Ectodermal cell (in vitro differentiated cells): ENCODE data around the gene CAPN5.

Experiments
- H3K27ac ChIP-seq: 2 replicates; pipeline ENCODE4 v1.7.0; 2013; ENCODE audit warnings: mild to moderate bottlenecking, low read depth, low read length; ENCODE audit not compliant: insufficient read depth, poor library complexity, severe bottlenecking
- H3K27me3 ChIP-seq: 2 replicates; pipeline ENCODE4 v1.7.0; 2013; ENCODE audit warnings: mild to moderate bottlenecking, low read length; ENCODE audit not compliant: insufficient read depth, control insufficient read depth, poor library complexity, severe bottlenecking
- H3K36me3 ChIP-seq: one replicate; pipeline ENCODE4 v1.7.0; 2013; ENCODE audit warnings: low read length; ENCODE audit not compliant: control insufficient read depth, insufficient read depth
- H3K4me1 ChIP-seq: one replicate; pipeline ENCODE4 v1.7.0; 2013; ENCODE audit warnings: low read length; ENCODE audit not compliant: control insufficient read depth, insufficient read depth
- H3K4me3 ChIP-seq: 2 replicates; pipeline ENCODE4 v1.7.0; 2013; ENCODE audit warnings: low read depth, low read length, control low read depth; ENCODE audit not compliant: insufficient read depth
- H3K9me3 ChIP-seq: 2 replicates; pipeline ENCODE4 v1.7.0; 2013; ENCODE audit warnings: mild to moderate bottlenecking, low read length, moderate library complexity; ENCODE audit not compliant: control insufficient read depth
- WGBS, 2 experiments: methylation state at CpG; one replicate each; pipeline ENCODE4 v1.1.7; 2013; ENCODE audit warnings: missing lambda C conversion rate in 2 of 2; 5-methylcytosine and 5-hydroxymethylcytosine counted together

The CAPN5 gene

DNA sequence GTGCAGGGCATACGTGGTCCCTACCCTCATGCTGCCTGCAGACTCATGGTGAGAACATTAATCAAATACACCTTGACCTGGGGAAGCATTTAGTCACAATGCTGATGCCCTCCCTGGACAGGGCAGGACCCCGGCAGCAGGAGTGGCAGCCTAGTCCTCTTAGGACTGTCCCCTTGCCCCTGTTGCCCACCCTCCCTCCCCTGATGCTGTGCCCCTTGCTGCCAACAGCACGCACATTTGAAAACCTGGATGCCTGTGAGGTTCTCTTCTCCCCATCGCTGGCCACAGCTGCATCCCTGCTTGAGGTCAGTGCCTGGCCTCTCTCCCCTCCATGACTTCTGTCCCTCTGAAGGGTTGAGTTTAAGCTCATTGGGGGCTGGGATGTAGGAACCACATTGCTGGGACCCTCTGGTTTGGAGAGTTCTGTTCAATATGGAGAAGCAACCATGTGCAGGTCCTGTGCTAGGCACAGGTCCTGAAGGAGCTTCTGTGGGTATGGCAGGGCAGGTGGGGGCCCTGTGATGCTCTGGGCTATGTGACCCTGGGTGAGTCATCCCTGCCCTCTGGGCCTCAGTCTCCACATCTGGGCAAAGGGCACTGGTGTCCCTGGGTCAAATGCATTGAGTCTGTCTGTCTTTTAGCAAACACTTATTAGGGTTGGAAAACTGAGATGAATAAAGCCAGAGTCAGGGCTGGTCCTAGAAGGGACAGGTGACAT lies 92.6 kb downstream of the CAPN5 start:
- H3K36me3 ChIP-seq: no peaks in the 10 kb centered on the region
- no peak overlapping the region for H3K4me3 ChIP-seq
- no peak overlapping the region for H3K27ac ChIP-seq
- no peaks in the 10 kb centered on the region for H3K9me3 ChIP-seq
- WGBS, 2 experiments: 90 to 91% methylated on average over 4 of the region's 4 CpGs
- no peaks in the 10 kb centered on the region for H3K27me3 ChIP-seq
- H3K4me1 ChIP-seq: no peaks in the 10 kb centered on the region

DNA sequence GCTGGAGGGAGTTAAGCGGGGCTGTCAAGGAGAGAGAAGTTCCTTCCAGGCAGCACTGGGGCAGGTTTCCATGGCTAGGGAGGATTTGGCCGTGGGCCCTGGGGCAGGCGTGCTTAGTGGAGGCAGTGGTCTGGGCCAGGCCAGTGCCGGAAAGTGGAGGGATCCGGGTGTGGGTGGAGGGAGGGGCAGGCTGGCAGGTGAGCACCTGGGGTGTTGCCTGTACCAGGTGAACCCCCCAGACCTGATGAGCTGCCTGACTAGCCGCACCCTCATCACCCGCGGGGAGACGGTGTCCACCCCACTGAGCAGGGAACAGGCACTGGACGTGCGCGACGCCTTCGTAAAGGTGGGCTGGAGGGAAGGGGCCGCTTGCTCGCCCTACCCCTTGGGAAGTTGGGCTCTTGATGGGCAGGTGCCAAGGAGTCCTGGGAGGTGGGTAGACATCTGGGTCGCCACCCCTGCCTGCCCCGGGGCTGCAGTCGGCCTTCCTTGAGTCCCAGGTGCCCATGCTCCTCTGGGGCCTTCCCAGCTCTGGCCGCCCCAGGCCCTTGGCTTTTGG lies 93.2 kb downstream of the CAPN5 start:
- Histone ChIP-seq H3K4me1 (no peaks in the 10 kb centered on the region), H3K4me3 (no peak overlapping the region), H3K36me3 (no peaks in the 10 kb centered on the region), H3K9me3 (no peaks in the 10 kb centered on the region), H3K27me3 (no peaks in the 10 kb centered on the region), H3K27ac (no peak overlapping the region)
- WGBS, 2 experiments: 95% methylated on average over 20 of the region's 20 CpGs

DNA sequence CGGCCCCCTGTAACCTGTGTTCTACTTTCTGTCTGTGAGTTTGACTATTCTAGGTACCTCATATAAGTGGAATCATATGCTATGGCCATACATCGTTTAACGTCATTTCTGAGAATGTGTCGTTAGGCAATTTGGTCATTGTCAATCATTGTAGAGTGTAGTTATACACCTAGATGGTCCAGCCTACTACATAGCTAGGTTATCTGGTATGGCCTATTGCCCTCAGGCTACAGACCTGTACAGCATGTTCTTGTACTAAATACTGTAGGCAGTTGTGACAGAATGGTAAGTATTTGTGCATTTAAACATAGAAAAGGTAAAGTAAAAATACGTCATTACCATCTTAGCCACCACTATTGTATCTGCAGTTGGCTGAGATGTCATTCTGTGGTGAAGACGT lies 96.5 kb downstream of the CAPN5 start:
- WGBS, 2 experiments: 94% methylated on average over 6 of the region's 6 CpGs
- Histone ChIP-seq H3K36me3 (no peaks in the 10 kb centered on the region), H3K27me3 (no peaks in the 10 kb centered on the region), H3K4me1 (peaks cover 3% of the 10 kb centered on the region), H3K27ac (no peak overlapping the region), H3K4me3 (no peak overlapping the region), H3K9me3 (no peaks in the 10 kb centered on the region)

GRCh38 chr11:77165066-77165465 lies 98.3 kb downstream of the CAPN5 start:
- WGBS, 2 experiments: 92% methylated on average over 5 of the region's 5 CpGs
- no peaks in the 10 kb centered on the region for H3K9me3 ChIP-seq
- peaks cover 4% of the 10 kb centered on the region for H3K4me1 ChIP-seq
- H3K27me3 ChIP-seq: no peaks in the 10 kb centered on the region
- no peak overlapping the region for H3K27ac ChIP-seq
- H3K4me3 ChIP-seq: no peak overlapping the region
- no peaks in the 10 kb centered on the region for H3K36me3 ChIP-seq

GRCh38 chr11:77166021-77166420 lies 99.2 kb downstream of the CAPN5 start:
- 95 to 96% methylated on average over 8 of the region's 8 CpGs for WGBS, 2 experiments
- Histone ChIP-seq H3K4me1 (peaks cover 14% of the 10 kb centered on the region), H3K9me3 (no peaks in the 10 kb centered on the region), H3K4me3 (no peak overlapping the region), H3K27ac (no peak overlapping the region), H3K36me3 (no peaks in the 10 kb centered on the region), H3K27me3 (no peaks in the 10 kb centered on the region)

- WGBS, 2 experiments: 92% methylated on average over 9 of the region's 9 CpGs
- no peaks in the 10 kb centered on the region for H3K9me3 ChIP-seq
- H3K27ac ChIP-seq: no peak overlapping the region
- H3K4me1 ChIP-seq: peaks cover 24% of the 10 kb centered on the region
- no peaks in the 10 kb centered on the region for H3K36me3 ChIP-seq
- no peaks in the 10 kb centered on the region for H3K27me3 ChIP-seq
- no peak overlapping the region for H3K4me3 ChIP-seq
These were observed 100.4 kb downstream of the CAPN5 start for GRCh38 chr11:77167111-77167626.

- WGBS, 2 experiments: 91 to 93% methylated on average over 8 of the region's 8 CpGs
- Histone ChIP-seq H3K27me3 (no peaks in the 10 kb centered on the region), H3K9me3 (no peaks in the 10 kb centered on the region)
These were observed 101.0 kb downstream of the CAPN5 start for GRCh38 chr11:77167791-77168190.

DNA sequence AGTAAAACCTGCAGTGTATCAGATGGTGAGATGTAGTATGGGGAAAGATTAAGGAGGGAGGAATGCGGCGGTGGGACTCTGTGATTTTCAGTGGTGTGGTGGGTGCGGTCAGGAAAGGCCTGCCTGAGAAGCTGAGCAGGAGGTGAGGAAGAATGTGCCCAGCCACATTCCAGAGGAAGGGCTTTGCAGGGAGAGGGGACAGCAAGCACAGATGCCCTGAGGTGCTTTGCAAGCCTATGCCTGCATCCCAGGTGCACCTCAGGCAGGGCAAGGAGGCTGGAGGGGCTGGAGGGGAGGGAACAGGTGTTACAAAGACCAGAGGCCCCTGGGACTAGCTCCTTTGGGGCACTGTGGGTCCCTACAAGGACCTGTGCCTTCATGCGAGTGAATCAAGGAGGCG lies 103.3 kb downstream of the CAPN5 start:
- no peaks in the 10 kb centered on the region for H3K27me3 ChIP-seq
- peaks cover 41% of the 10 kb centered on the region for H3K4me1 ChIP-seq
- H3K27ac ChIP-seq: no peak overlapping the region
- WGBS, 2 experiments: 87 to 88% methylated on average over 5 of the region's 5 CpGs
- no peak overlapping the region for H3K4me3 ChIP-seq
- no peaks in the 10 kb centered on the region for H3K36me3 ChIP-seq
- H3K9me3 ChIP-seq: no peaks in the 10 kb centered on the region

More at GRCh38 chr11:77167791-77168190, 101.0 kb downstream of the CAPN5 start:
- Histone ChIP-seq H3K4me3 (no peak overlapping the region), H3K36me3 (no peaks in the 10 kb centered on the region), H3K4me1 (peaks cover 30% of the 10 kb centered on the region), H3K27ac (no peak overlapping the region)

DNA sequence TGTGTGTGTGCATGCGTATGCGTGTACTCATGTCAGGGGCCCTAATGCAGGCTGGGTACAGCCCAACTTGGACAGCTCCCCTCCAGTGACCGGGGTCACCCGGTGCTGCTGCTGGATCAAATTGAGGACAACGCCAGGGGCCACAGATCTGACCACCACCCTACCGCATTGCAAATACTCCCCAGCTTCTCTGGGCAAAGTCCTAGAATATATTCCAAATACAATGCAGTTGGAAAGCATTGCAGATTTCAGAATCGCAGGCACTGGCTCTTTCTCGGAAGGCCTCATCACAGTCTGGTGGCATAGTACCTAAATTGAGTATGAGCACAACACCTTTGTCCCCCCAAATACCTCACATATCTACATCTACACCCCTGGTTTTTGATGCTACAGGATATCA lies 104.5 kb downstream of the CAPN5 start:
- Histone ChIP-seq H3K4me1 (peaks cover 50% of the 10 kb centered on the region), H3K36me3 (no peaks in the 10 kb centered on the region), H3K4me3 (no peak overlapping the region), H3K9me3 (no peaks in the 10 kb centered on the region), H3K27ac (no peak overlapping the region), H3K27me3 (no peaks in the 10 kb centered on the region)
- WGBS, 2 experiments: 94% methylated on average over 8 of the region's 8 CpGs

DNA sequence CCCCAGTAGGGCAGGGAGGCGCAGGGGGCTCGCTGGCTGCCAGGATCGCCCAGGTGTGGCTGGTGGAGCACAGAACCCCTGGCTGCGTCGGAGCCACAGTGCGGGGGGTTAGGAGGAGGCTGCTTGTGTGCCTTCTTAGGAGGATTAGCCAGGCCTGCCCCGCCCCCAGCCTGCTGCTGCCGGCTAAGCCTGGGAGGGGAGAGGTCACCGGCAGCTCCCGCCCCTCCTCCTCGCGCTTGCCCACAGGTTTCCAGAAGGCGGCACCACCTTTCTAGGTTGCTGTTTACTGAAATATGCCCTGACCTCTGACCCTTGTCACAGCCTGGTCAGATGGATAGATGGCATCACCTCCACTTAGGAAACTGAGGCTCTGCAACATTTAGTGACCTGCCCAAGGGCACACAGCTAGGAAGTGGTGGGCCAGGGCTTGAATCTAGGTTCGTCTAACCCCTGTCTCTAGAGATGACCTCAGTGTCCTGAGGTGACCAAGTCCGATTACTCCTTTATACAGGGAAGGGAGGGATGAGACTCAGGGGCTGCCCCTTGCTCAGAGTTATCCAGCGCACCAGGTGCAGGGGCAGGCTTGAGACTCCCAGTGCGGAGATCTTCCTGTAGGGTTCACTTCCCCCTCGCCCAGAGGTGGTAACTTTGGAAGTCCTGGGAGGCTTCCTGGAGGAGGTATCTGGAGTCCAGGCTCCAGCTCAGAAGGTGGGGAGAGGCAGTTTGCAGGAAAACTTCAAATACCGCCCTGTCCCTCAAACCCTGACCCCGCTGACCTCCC lies 105.3 kb downstream of the CAPN5 start:
- H3K9me3 ChIP-seq: no peaks in the 10 kb centered on the region
- no peak overlapping the region for H3K4me3 ChIP-seq
- 25 to 28% methylated on average over 20 of the region's 20 CpGs for WGBS, 2 experiments

More for the DNA sequence above, 105.3 kb downstream of the CAPN5 start:
- Histone ChIP-seq H3K4me1 (peaks cover 48% of the 10 kb centered on the region), H3K27ac (no peak overlapping the region), H3K27me3 (no peaks in the 10 kb centered on the region), H3K36me3 (no peaks in the 10 kb centered on the region)
